HG02623 (cell line): ENCODE measurements around the gene PCDHB5.
"Not testable (repeated sequence)": the region's sequence is repeated elsewhere in the genome, so short reads cannot be mapped to it uniquely, and the experiment has no call there.

Experiments
- ATAC-seq: cut with Tn5 transposase; IDR thresholded peaks from one replicate; pipeline ENCODE4 v1.9.1; 2021; ENCODE audit warnings: moderate library complexity; ENCODE audit not compliant: unreplicated experiment

Gene PCDHB5

DNA sequence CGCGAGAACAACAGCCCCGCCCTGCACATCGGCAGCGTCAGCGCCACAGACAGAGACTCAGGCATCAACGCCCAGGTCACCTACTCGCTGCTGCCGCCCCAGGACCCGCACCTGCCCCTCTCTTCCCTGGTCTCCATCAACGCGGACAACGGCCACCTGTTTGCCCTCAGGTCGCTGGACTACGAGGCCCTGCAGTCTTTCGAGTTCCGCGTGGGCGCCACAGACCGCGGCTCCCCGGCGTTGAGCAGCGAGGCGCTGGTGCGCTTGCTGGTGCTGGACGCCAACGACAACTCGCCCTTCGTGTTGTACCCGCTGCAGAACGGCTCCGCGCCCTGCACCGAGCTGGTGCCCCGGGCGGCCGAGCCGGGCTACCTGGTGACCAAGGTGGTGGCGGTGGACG is 16.6 kb downstream of the PCDHB5 start:
- ATAC-seq, result not testable (repeated sequence)

DNA sequence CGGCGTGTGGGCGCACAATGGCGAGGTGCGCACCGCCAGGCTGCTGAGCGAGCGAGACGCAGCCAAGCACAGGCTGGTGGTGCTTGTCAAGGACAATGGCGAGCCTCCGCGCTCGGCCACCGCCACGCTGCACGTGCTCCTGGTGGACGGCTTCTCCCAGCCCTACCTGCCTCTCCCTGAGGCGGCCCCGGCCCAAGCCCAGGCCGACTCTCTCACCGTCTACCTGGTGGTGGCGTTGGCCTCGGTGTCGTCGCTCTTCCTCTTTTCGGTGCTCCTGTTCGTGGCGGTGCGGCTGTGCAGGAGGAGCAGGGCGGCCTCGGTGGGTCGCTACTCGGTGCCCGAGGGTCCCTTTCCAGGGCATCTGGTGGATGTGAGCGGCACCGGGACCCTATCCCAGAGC is 17.1 kb downstream of the PCDHB5 start:
- not testable (repeated sequence) for ATAC-seq

- no peak for ATAC-seq
Measured at GRCh38 chr5:141155540-141156374, 20.8 kb downstream of the PCDHB5 start.

DNA sequence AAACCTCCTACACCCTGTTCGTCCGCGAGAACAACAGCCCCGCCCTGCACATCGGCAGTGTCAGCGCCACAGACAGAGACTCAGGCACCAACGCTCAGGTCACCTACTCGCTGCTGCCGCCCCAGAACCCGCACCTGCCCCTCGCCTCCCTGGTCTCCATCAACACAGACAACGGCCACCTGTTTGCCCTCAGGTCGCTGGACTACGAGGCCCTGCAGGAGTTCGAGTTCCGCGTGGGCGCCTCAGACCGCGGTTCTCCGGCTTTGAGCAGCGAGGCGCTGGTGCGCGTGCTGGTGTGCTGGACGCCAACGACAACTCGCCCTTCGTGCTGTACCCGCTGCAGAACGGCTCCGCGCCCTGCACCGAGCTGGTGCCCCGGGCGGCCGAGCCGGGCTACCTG is 22.4 kb downstream of the PCDHB5 start:
- ATAC-seq, result not testable (repeated sequence)

DNA sequence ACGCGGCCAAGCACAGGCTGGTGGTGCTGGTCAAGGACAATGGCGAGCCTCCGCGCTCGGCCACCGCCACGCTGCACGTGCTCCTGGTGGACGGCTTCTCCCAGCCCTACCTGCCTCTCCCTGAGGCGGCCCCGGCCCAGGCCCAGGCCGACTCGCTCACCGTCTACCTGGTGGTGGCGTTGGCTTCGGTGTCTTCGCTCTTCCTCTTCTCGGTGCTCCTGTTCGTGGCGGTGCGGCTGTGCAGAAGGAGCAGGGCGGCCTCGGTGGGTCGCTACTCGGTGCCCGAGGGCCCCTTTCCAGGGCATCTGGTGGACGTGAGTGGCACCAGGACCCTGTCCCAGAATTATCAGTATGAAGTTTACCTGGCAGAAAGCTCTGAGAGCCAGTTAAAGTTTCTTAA is 22.9 kb downstream of the PCDHB5 start:
- ATAC-seq, result not testable (repeated sequence)

DNA sequence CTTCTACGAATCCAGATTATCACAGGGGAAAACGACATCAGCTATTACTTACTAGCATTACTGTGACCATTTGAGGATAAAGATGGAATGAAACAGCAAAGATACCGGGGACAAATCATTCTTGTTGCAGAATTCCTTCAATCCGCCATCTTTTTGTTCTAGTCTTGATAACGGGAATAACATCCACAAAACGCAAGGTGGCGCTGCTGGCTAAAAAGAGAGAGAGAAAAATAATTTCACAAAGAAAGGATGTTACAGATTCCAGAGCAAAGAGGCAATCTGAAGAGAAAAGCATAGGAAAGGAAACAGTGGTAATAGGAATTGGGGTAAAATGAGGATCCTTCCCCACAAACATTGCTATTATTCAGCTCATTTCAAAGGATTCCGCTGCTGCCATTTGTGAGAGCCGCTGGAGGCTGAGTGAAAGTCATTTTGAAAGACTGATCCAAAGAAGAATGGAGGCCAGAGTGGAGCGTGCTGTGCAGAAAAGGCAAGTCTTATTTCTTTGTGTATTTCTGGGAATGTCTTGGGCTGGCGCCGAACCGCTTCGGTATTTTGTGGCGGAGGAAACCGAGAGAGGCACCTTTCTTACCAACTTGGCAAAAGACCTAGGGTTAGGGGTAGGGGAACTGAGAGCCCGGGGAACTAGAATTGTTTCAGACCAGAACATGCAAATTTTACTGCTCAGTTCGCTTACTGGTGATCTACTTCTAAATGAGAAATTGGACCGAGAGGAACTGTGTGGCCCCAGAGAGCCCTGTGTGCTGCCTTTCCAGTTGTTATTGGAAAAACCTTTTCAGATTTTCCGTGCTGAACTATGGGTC is 37.6 kb downstream of the PCDHB5 start, which contains the start of gene PCDHB7:
TSS of gene PCDHB7 (plus strand) at position 264 of the 824 bp plus-strand sequence. CDS start at position 456, 192 bp downstream.
- ATAC-seq, result no peak

DNA sequence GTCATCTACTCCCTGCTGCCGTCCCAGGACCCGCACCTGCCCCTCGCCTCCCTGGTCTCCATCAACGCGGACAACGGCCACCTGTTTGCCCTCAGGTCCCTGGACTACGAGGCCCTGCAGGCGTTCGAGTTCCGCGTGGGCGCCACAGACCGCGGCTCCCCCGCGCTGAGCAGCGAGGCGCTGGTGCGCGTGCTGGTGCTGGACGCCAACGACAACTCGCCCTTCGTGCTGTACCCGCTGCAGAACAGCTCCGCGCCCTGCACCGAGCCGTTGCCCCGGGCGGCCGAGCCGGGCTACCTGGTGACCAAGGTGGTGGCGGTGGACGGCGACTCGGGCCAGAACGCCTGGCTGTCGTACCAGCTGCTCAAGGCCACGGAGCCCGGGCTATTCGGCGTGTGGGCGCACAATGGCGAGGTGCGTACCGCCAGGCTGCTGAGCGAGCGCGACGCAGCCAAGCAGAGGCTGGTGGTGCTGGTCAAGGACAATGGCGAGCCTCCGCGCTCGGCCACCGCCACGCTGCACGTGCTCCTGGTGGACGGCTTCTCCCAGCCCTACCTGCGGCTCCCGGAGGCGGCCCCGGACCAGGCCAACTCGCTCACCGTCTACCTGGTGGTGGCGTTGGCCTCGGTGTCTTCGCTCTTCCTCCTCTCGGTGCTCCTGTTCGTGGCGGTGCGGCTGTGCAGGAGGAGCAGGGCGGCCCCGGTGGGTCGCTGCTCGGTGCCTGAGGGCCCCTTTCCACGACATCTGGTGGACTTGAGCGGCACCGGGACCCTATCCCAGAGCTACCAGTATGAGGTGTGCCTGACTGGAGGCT is 39.5 kb downstream of the PCDHB5 start:
- ATAC-seq, result not testable (repeated sequence)

DNA sequence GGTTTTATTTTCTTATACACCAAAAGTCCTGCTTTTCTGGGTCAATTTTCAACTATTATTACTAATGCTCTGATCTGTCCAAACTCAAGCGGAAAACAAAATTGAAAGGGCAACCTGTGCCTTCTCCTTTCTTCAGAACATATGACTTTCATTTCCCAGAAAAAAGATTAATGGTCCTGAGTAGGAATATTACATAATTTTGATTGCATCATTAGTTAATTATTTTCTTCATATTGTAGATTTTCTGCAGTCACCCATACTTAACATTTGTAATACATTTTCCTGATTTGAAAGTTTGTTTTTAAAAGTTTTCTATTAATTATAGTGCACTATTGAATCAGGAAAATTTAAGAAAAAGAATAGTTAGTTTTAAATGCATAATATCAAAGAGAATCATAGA is 40.9 kb downstream of the PCDHB5 start:
- no peak for ATAC-seq

DNA sequence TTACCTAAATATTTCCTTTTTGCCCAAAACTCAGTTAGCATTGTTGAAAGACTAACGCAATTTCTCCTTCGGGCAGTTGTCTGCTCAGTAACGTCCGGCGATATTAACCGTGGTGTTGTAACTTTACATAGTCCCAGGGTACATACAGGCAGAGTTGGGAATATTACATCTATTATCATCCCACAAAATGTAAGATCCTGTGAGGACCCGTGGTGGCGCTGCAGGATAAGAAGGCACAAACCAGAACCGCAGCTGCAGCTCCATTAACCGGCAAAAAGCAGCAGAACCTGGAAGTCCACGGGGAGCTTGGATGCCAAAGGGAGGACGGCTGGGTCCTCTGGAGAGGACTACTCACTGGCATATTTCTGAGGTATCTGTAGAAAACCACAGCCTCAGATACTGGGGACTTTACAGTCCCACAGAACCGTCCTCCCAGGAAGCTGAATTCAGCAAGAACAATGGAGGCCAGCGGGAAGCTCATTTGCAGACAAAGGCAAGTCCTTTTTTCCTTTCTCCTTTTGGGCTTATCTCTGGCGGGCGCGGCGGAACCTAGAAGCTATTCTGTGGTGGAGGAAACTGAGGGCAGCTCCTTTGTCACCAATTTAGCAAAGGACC is 42.7 kb downstream of the PCDHB5 start, which contains the start of gene PCDHB8:
TSS of gene PCDHB8 (plus strand) at position 214 of the 615 bp plus-strand sequence. CDS start at position 459, 245 bp downstream.
- not testable (repeated sequence) for ATAC-seq

- not testable (repeated sequence) for ATAC-seq
Measured at GRCh38 chr5:141179371-141179770, 44.4 kb downstream of the PCDHB5 start.

- not testable (repeated sequence) for ATAC-seq
Measured at GRCh38 chr5:141179876-141180275, 44.9 kb downstream of the PCDHB5 start.

- ATAC-seq, result no peak
Measured at GRCh38 chr5:141180313-141180712, 45.3 kb downstream of the PCDHB5 start.

GRCh38 chr5:141182248-141182647 is 47.2 kb downstream of the PCDHB5 start, which contains the start of gene PCDHB16:
TSS of gene PCDHB16 (plus strand) at chr5:141182387. CDS start at chr5:141182560, 173 bp downstream.
- no peak for ATAC-seq

GRCh38 chr5:141184117-141184855 is 49.3 kb downstream of the PCDHB5 start:
- ATAC-seq, result not testable (repeated sequence)

- no peak for ATAC-seq
Measured at GRCh38 chr5:141186897-141187512, 52.0 kb downstream of the PCDHB5 start, which contains the start of gene PCDHB9. TSS of gene PCDHB9 (plus strand) at chr5:141187161. CDS start at chr5:141187319, 158 bp downstream.
